ENCODE data around the gene KPNA4.

- TF ChIP-seq, protein P1, sequence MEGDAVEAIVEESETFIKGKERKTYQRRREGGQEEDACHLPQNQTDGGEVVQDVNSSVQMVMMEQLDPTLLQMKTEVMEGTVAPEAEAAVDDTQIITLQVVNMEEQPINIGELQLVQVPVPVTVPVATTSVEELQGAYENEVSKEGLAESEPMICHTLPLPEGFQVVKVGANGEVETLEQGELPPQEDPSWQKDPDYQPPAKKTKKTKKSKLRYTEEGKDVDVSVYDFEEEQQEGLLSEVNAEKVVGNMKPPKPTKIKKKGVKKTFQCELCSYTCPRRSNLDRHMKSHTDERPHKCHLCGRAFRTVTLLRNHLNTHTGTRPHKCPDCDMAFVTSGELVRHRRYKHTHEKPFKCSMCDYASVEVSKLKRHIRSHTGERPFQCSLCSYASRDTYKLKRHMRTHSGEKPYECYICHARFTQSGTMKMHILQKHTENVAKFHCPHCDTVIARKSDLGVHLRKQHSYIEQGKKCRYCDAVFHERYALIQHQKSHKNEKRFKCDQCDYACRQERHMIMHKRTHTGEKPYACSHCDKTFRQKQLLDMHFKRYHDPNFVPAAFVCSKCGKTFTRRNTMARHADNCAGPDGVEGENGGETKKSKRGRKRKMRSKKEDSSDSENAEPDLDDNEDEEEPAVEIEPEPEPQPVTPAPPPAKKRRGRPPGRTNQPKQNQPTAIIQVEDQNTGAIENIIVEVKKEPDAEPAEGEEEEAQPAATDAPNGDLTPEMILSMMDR (conservative IDR thresholded peaks at IDR 0.05): no peak
- TF ChIP-seq ZFX (IDR thresholded peaks at IDR 0.05): no peak
Observed at GRCh38 chr3:160538895-160539294, 26.5 kb downstream of the KPNA4 start.
